Measurements from ENCODE around the gene OVCA2.
A peak's percentile ranks its signal among the peaks of the same experiment; 100 is the strongest.
"Not testable (repeated sequence)": the region's sequence is repeated elsewhere in the genome, so short reads cannot be mapped to it uniquely, and the experiment has no call there.

Gene OVCA2

GRCh38 chr17:2041561-2042389, at the start of gene OVCA2:
Gene OVCA2, plus strand, starts transcription at chr17:2042022. Its CDS starts 26 bp downstream, at chr17:2042048.
- DNase-seq, result peak; percentile 32

GRCh38 chr17:1992541-1992940, 49.3 kb upstream of the OVCA2 start:
- no peak for DNase-seq

GRCh38 chr17:1994707-1995106, 47.1 kb upstream of the OVCA2 start:
- DNase-seq, result no peak

GRCh38 chr17:1995321-1995892, 46.4 kb upstream of the OVCA2 start:
- DNase-seq, result no peak

- no peak for DNase-seq
Measured at GRCh38 chr17:1995907-1996799, 45.7 kb upstream of the OVCA2 start.

- no peak for DNase-seq
Measured at GRCh38 chr17:1996800-1997288, 45.0 kb upstream of the OVCA2 start.

GRCh38 chr17:1997289-1997926, 44.4 kb upstream of the OVCA2 start:
- no peak for DNase-seq

GRCh38 chr17:1997927-1998742, 43.7 kb upstream of the OVCA2 start:
- no peak for DNase-seq

- DNase-seq, result no peak
Measured at GRCh38 chr17:1999557-2000251, 42.1 kb upstream of the OVCA2 start.

GRCh38 chr17:2002767-2003329, 39.0 kb upstream of the OVCA2 start:
- DNase-seq, result no peak

GRCh38 chr17:2003525-2003924, 38.3 kb upstream of the OVCA2 start:
- DNase-seq, result no peak

GRCh38 chr17:2004435-2004952, 37.3 kb upstream of the OVCA2 start:
- no peak for DNase-seq

- DNase-seq, result no peak
Measured at GRCh38 chr17:2008332-2009126, 33.3 kb upstream of the OVCA2 start.

GRCh38 chr17:2009737-2010136, 32.1 kb upstream of the OVCA2 start:
- no peak for DNase-seq

- DNase-seq, result no peak
Measured at GRCh38 chr17:2011411-2012371, 30.1 kb upstream of the OVCA2 start.

- DNase-seq, result no peak
Measured at GRCh38 chr17:2012499-2012898, 29.3 kb upstream of the OVCA2 start.

GRCh38 chr17:2013220-2013993, 28.4 kb upstream of the OVCA2 start:
- not testable (repeated sequence) for DNase-seq

- no peak for DNase-seq
Measured at GRCh38 chr17:2013994-2014317, 27.9 kb upstream of the OVCA2 start.

Data from NCI-H524 treated with DMSO at 0.1 percent for 48 hours (cell line).